HepG2 (cell line): Measurements from ENCODE around the gene IL1RAPL2. TPM values are rescaled to one million over a fixed set of nuclear protein-coding genes. Genes with fewer than 3 reads are reported as not detected.

Experiments used
- ATAC-seq: fragments of 200-7000 bp; cut with Tn5 transposase; 3 replicates; pipeline ENCODE4 v1.9.1; 2020; ENCODE audit warnings: mild to moderate bottlenecking, moderate library complexity
- BruUV-seq: library from RNA; stranded (reverse); fragments of 400-500 nt; replicated peaks from 2 replicates; lab custom pipeline; 2021; lab: Mats Ljungman, UMichigan
- CTCF ChIA-PET: fragments of 300-600 bp; formaldehyde crosslinking; extraction: SDS; loops from one replicate; lab custom pipeline; 2021; ENCODE audit warnings: low total read pairs, inconsistent platforms, low intra/inter-chr PET ratio; lab: Yijun Ruan, JAX
- POLR2A ChIA-PET: fragments of 350-600 bp; sonication (Branson Sonifier 250); formaldehyde crosslinking; loops from one replicate; lab custom pipeline; 2020; ENCODE audit warnings: antibody characterized with exemption, inconsistent platforms; lab: Yijun Ruan, JAX
- DNase-seq: peaks from one replicate; pipeline ENCODE4 v3.0.0-alpha.2; 2015; ENCODE audit warnings: low spot score
- FAIRE-seq: peaks from 3 replicates; lab custom pipeline; 2011; peaks lifted over from hg19 to GRCh38; lab: Jason Lieb, UNC
- H2AFZ ChIP-seq: one replicate; pipeline ENCODE4 v1.6.1; 2011; ENCODE audit warnings: low read length, inconsistent platforms
- H3K27ac ChIP-seq: fragments of 300-600 bp; 3 replicates; pipeline ENCODE4 v1.8.0; 2011; ENCODE audit warnings: mixed run types, mild to moderate bottlenecking, mixed read lengths, low read length, inconsistent platforms; ENCODE audit not compliant: insufficient read depth; ENCODE audit errors: extremely low read length
- H3K27me3 ChIP-seq, 2 experiments: fragments of 200-600 bp in 1 of 2; 2 replicates in 1 of 2; 3 replicates in 1 of 2; pipeline versions ENCODE4 v1.6.0 to v1.8.0; 2011; ENCODE audit warnings: low read length in 2 of 2, mild to moderate bottlenecking in 2 of 2, moderate library complexity in 2 of 2, inconsistent platforms in 1 of 2; ENCODE audit not compliant: insufficient read depth in 2 of 2, control insufficient read depth in 1 of 2
- H3K36me3 ChIP-seq, 2 experiments: fragments of 200-600 bp in 1 of 2; replicated peaks in 1 of 2; 2 replicates in 1 of 2; 3 replicates in 1 of 2; pipeline versions ENCODE4 v1.5.1 to v1.8.0; 2011; ENCODE audit warnings: low read length in 2 of 2, inconsistent platforms in 1 of 2; ENCODE audit not compliant: insufficient read depth in 2 of 2, control insufficient read depth in 1 of 2
- H3K4me1 ChIP-seq: 2 replicates; pipeline ENCODE4 v1.5.1; 2012; ENCODE audit warnings: low read length, inconsistent platforms; ENCODE audit not compliant: insufficient read depth
- H3K4me2 ChIP-seq: 2 replicates; pipeline ENCODE4 v1.6.0; 2011; ENCODE audit warnings: low read depth, low read length, inconsistent platforms
- H3K4me3 ChIP-seq, 3 experiments: fragments of 200-600 bp in 1 of 3; sonication (generic), shearing (Covaris generic) in 1 of 3; replicated peaks in 1 of 3; 2 replicates each; pipeline ENCODE4 v1.5.1; 2011 to 2016; ENCODE audit warnings: low read length in 3 of 3, inconsistent platforms in 2 of 3, low read depth in 2 of 3, mild to moderate bottlenecking in 2 of 3, control low read depth in 1 of 3, mixed read lengths in 1 of 3; ENCODE audit not compliant: insufficient read depth in 1 of 3
- H3K79me2 ChIP-seq: one replicate; pipeline ENCODE4 v1.6.1; 2011; ENCODE audit warnings: low read length, inconsistent platforms; ENCODE audit not compliant: insufficient read depth
- H3K9ac ChIP-seq: 2 replicates; pipeline ENCODE4 v1.6.0; 2011; ENCODE audit warnings: mild to moderate bottlenecking, low read depth, low read length, inconsistent platforms; ENCODE audit not compliant: insufficient read depth
- H3K9me3 ChIP-seq: 2 replicates; pipeline ENCODE4 v1.5.1; 2012; ENCODE audit warnings: mild to moderate bottlenecking, low read length
- H4K20me1 ChIP-seq: 2 replicates; pipeline ENCODE4 v1.6.0; 2011; ENCODE audit warnings: inconsistent platforms, mild to moderate bottlenecking, low read length, moderate library complexity; ENCODE audit not compliant: insufficient read depth
- NFRKB ChIP-seq: fragments of 450-650 bp; IDR thresholded peaks from 2 replicates; pipeline ENCODE4 v1.6.1; 2017
- PCBP2 ChIP-seq: fragments of 200-400 bp; formaldehyde crosslinking; optimal IDR thresholded peaks from 2 replicates; pipeline ENCODE3; 2018; ENCODE audit warnings: low read length, low read depth; ENCODE audit not compliant: poor library complexity, severe bottlenecking
- PHF21A ChIP-seq: sonication (generic); formaldehyde crosslinking; IDR thresholded peaks from 2 replicates; pipeline ENCODE4 v1.5.0; 2020; ENCODE audit warnings: mild to moderate bottlenecking, missing genetic modification reagents
- POLR2AphosphoS5 ChIP-seq: IDR thresholded peaks from 2 replicates; pipeline ENCODE4 v1.6.1; 2012; ENCODE audit warnings: low read depth, low read length
- PRPF4 ChIP-seq: fragments of 200-400 bp; formaldehyde crosslinking; IDR thresholded peaks from 2 replicates; pipeline ENCODE4 v1.6.1; 2016; ENCODE audit warnings: low read length, low read depth; ENCODE audit not compliant: poor library complexity, severe bottlenecking
- RNF2 ChIP-seq: fragments of 450-650 bp; conservative IDR thresholded peaks from 2 replicates; pipeline ENCODE4 v1.6.1; 2016; ENCODE audit warnings: low read depth
- SOX5 ChIP-seq: IDR thresholded peaks from 2 replicates; pipeline ENCODE4 v1.6.1; 2016; ENCODE audit warnings: borderline replicate concordance
- XRCC5 ChIP-seq: fragments of 200-400 bp; formaldehyde crosslinking; optimal IDR thresholded peaks from 2 replicates; pipeline ENCODE3; 2017; ENCODE audit warnings: mild to moderate bottlenecking, low read length
- ZMYM3 ChIP-seq: sonication (generic); formaldehyde crosslinking; IDR thresholded peaks from 2 replicates; pipeline ENCODE4 v1.5.1; 2020; ENCODE audit warnings: mild to moderate bottlenecking, missing genetic modification reagents
- ZSCAN30 ChIP-seq: sonication (generic); formaldehyde crosslinking; IDR thresholded peaks from 2 replicates; pipeline ENCODE4 v1.5.0; 2020; ENCODE audit warnings: mild to moderate bottlenecking, missing genetic modification reagents
- WGBS: methylation state at CpG from one replicate; pipeline ENCODE4 v1.1.6; 2017; ENCODE audit warnings: low lambda C conversion rate; 5-methylcytosine and 5-hydroxymethylcytosine counted together
- in situ Hi-C: cut with HindIII; loops from 2 replicates; pipeline ENCODE4 v1.10.0; 2017; ENCODE audit warnings: low pct_unique_long_range_greater_than_20kb; ENCODE audit not compliant: extremely low pct_ligation_motif_present
- intact Hi-C: fragments of 100-400 bp; cut with micrococcal nuclease; formaldehyde crosslinking; loops from one replicate; pipeline ENCODE4 v1.10.0; 2022; ENCODE audit not compliant: unreplicated experiment
- polyA plus RNA-seq, 8 experiments: library from polyadenylated mRNA; depleted of rRNA in 3 of 8; stranded (reverse) in 7 of 8; unstranded in 1 of 8; fragments of >200 nt; fragmentation: Illumina TruSeq in 4 of 8; extraction: Trizol in 4 of 8; gene quantifications; 2 replicates each; pipeline versions ENCODE4 v1.2.1 to v1.2.3, GENCODE V29; 2011 to 2016; ENCODE audit warnings: low read depth in 4 of 8, missing spikeins in 1 of 8, mixed read lengths in 1 of 8; ENCODE audit not compliant: insufficient read depth in 1 of 8
- total RNA-seq, 5 experiments: library from RNA; depleted of rRNA; stranded (reverse); fragments of >200 nt; fragmentation: Illumina TruSeq; extraction: Trizol; gene quantifications; 2 replicates each; pipeline ENCODE4 v1.2.3, GENCODE V29; 2016; ENCODE audit warnings: low read depth in 1 of 5
- TF ChIP-seq, protein P1 (sequence below): sonication (generic); formaldehyde crosslinking; IDR thresholded peaks from 2 replicates; pipeline ENCODE4 v1.5.0; 2020; ENCODE audit warnings: missing genetic modification reagents
- TF ChIP-seq, protein P2 (sequence below), 2 experiments: sonication (generic) in 1 of 2; formaldehyde crosslinking in 1 of 2; IDR thresholded peaks; 2 replicates each; pipeline versions ENCODE4 v1.4.0 to v1.6.1; 2016 to 2020; ENCODE audit warnings: borderline replicate concordance in 1 of 2, low read depth in 1 of 2, mild to moderate bottlenecking in 1 of 2, missing genetic modification reagents in 1 of 2
- TF ChIP-seq, protein P3 (sequence below): sonication (generic); formaldehyde crosslinking; IDR thresholded peaks from 2 replicates; pipeline ENCODE4 v1.4.0; 2020; ENCODE audit warnings: mild to moderate bottlenecking, low read depth, missing genetic modification reagents

IL1RAPL2 gene
- total and polyA plus RNA-seq, 2 of the 13 experiments (the other 11 are each of a cell fraction or from before 2014, with no cell fraction given) = not detected

DNA sequence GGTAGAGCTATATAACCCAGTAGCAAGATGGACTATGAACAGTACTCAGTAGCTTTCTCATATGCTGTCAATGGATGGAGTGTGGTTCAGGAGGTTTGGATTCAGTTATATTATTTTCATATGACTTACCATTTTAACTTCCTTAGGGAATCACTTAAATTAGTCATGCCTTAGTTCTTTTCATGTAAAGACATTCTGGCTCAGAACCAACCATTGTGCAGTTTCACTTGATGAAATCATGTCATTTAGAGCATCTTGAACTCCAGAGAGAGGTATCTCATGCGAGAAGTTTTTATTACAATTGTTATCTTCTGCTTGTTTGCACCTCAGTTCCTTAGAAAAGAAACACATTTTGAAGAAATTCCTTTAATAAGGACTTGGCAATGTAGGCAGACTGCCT, 55.8 kb downstream of the IL1RAPL2 start:
- Histone ChIP-seq H2AFZ (no peak overlapping the region), H4K20me1 (no peaks in the 10 kb centered on the region), H3K4me1 (no peaks in the 10 kb centered on the region), H3K4me2 (no peak overlapping the region), H3K9me3 (no peaks in the 10 kb centered on the region), H3K36me3 (no peaks in the 10 kb centered on the region), H3K27me3 (no peaks in the 10 kb centered on the region), H3K4me3 (no peak overlapping the region), H3K79me2 (no peaks in the 10 kb centered on the region), H3K9ac (no peak overlapping the region), H3K27ac (no peak overlapping the region)
- DNase-seq (no peak), FAIRE-seq (no peak), ATAC-seq (no peak)
- WGBS = 0% methylated on average over 1 of the region's 1 CpG
- POLR2A ChIA-PET = no interaction called here
- CTCF ChIA-PET = no interaction called here
- no TSS peak for BruUV-seq
- in situ Hi-C loops = no loop called here
- TF ChIP-seq XRCC5 = no peak
- TF ChIP-seq RNF2 = no peak
- TF ChIP-seq PRPF4 = no peak
- TF ChIP-seq PHF21A = no peak
- no peak for TF ChIP-seq ZMYM3 (CRISPR knock-in tag)
- TF ChIP-seq POLR2AphosphoS5 = no peak
- TF ChIP-seq, protein P1, sequence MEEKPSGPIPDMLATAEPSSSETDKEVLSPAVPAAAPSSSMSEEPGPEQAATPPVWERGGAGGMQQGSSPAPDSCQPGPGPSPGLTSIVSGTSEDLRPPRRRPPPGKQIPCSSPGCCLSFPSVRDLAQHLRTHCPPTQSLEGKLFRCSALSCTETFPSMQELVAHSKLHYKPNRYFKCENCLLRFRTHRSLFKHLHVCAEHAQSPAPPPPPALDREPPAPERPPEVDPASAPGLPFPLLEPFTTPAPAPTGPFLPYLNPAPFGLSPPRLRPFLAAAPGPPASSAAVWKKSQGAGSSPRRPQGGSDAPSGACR (CRISPR knock-in tag) = no peak
- TF ChIP-seq ZSCAN30 (CRISPR knock-in tag) = no peak
- no peak for TF ChIP-seq NFRKB
- no peak for TF ChIP-seq SOX5 (CRISPR knock-in tag)
- TF ChIP-seq, protein P2, sequence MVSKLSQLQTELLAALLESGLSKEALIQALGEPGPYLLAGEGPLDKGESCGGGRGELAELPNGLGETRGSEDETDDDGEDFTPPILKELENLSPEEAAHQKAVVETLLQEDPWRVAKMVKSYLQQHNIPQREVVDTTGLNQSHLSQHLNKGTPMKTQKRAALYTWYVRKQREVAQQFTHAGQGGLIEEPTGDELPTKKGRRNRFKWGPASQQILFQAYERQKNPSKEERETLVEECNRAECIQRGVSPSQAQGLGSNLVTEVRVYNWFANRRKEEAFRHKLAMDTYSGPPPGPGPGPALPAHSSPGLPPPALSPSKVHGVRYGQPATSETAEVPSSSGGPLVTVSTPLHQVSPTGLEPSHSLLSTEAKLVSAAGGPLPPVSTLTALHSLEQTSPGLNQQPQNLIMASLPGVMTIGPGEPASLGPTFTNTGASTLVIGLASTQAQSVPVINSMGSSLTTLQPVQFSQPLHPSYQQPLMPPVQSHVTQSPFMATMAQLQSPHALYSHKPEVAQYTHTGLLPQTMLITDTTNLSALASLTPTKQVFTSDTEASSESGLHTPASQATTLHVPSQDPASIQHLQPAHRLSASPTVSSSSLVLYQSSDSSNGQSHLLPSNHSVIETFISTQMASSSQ (IDR thresholded peaks at IDR 0.05; ENCODE audit: low read depth) = no peak
- TF ChIP-seq, protein P2 (CRISPR knock-in tag; IDR thresholded peaks at IDR 0.05; ENCODE audit: borderline replicate concordance) = no peak
- no peak for TF ChIP-seq PCBP2
- TF ChIP-seq, protein P3, sequence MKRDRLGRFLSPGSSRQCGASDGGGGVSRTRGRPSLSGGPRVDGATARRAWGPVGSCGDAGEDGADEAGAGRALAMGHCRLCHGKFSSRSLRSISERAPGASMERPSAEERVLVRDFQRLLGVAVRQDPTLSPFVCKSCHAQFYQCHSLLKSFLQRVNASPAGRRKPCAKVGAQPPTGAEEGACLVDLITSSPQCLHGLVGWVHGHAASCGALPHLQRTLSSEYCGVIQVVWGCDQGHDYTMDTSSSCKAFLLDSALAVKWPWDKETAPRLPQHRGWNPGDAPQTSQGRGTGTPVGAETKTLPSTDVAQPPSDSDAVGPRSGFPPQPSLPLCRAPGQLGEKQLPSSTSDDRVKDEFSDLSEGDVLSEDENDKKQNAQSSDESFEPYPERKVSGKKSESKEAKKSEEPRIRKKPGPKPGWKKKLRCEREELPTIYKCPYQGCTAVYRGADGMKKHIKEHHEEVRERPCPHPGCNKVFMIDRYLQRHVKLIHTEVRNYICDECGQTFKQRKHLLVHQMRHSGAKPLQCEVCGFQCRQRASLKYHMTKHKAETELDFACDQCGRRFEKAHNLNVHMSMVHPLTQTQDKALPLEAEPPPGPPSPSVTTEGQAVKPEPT (CRISPR knock-in tag) = no peak
- intact Hi-C loops = no loop called here
